Tibial nerve (tissue), 4 donors: Measurements from ENCODE around the gene GNG2. TPM values are rescaled to one million over a fixed set of nuclear protein-coding genes. Genes with fewer than 3 reads are reported as not detected.

ENCODE experiments used
- DNase-seq, 2 donors: peaks; one replicate each; pipeline ENCODE4 v3.0.0-alpha.2; 2019; ENCODE audit warnings: low spot score in 2 of 2
- H3K27ac ChIP-seq, 4 donors: fragments of 200-600 bp; sonication (generic) in 3 of 4; one replicate each; pipeline ENCODE4 v1.5.1; 2017 to 2019; ENCODE audit warnings: mild to moderate bottlenecking in 1 of 4
- H3K27me3 ChIP-seq, 2 donors: fragments of 200-600 bp; sonication (generic) in 1 of 2; one replicate each; pipeline versions ENCODE4 v1.5.1 to v1.6.0; 2017 to 2019
- H3K36me3 ChIP-seq, 3 donors: fragments of 200-600 bp; sonication (generic); one replicate each; pipeline ENCODE4 v1.5.1; 2018 to 2019
- H3K4me1 ChIP-seq, 4 donors: fragments of 200-600 bp; sonication (generic) in 3 of 4; one replicate each; pipeline ENCODE4 v1.5.1; 2017 to 2019
- H3K4me3 ChIP-seq, 4 donors: fragments of 200-600 bp; sonication (generic) in 3 of 4; one replicate each; pipeline ENCODE4 v1.5.1; 2017 to 2019; ENCODE audit warnings: mild to moderate bottlenecking in 1 of 4, moderate library complexity in 1 of 4
- H3K9me3 ChIP-seq, 4 donors: fragments of 200-600 bp; sonication (generic) in 3 of 4; one replicate each; pipeline ENCODE4 v1.5.1; 2017 to 2019
- EP300 ChIP-seq, 2 donors: sonication (generic); formaldehyde crosslinking; IDR thresholded peaks; one replicate each; pipeline ENCODE4 v1.6.1; 2017; ENCODE audit warnings: antibody characterized with exemption in 2 of 2, mild to moderate bottlenecking in 1 of 2
- POLR2A ChIP-seq, 2 donors: fragments of 450-650 bp; IDR thresholded peaks; one replicate each; pipeline ENCODE4 v1.6.1; 2017; ENCODE audit warnings: antibody characterized with exemption in 2 of 2, mild to moderate bottlenecking in 2 of 2, moderate library complexity in 2 of 2
- WGBS, 2 donors: methylation state at CpG; one replicate each; pipeline ENCODE4 v1.1.5; 2018; 5-methylcytosine and 5-hydroxymethylcytosine counted together
- total RNA-seq, 4 donors: library from RNA; depleted of rRNA; stranded (reverse); fragments of >200 nt; gene quantifications; one replicate each; pipeline ENCODE4 v1.1.0, GENCODE V29; 2016
- TF ChIP-seq, protein P1 (sequence below), 5 experiments: fragments of 200-600 bp in 3 of 5; fragments of 450-650 bp in 2 of 5; sonication (generic) in 3 of 5; IDR thresholded peaks; one replicate each; pipeline ENCODE4 v1.5.1; 2016 to 2019; ENCODE audit warnings: antibody characterized with exemption in 5 of 5, mild to moderate bottlenecking in 3 of 5, moderate library complexity in 2 of 5

GNG2 gene
- total RNA-seq, 4 donors from 2014 or later, result 54.3 to 121 (median 73.3) TPM

DNA sequence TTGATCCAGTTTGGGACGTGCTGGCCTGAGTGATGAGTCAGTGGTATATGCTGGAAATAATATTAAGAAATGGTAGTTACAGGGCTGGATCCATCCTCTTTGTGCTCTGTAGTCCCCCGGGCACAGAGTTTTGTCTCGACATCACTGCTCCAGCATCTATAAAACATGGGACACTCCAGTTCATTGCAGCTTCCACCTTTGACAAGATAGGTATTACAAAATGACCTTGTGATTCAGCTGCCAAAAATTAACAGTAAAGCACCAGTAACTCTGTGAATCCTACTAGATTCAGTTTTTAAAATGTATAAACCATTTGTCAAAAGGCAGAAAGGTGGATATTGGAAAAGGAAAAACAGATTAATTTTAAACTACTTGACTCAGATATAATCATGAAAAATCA lies 14.6 kb upstream of the GNG2 start:
- DNase-seq, result no peak
- Histone ChIP-seq H3K4me3 (no peak overlapping the region), H3K36me3 (no peaks in the 10 kb centered on the region), H3K27ac (no peak overlapping the region), H3K9me3 (no peaks in the 10 kb centered on the region), H3K4me1 (peaks cover 0 to 11% (median 7%) of the 10 kb centered on the region in 4 donors), H3K27me3 (no peaks in the 10 kb centered on the region)
- TF ChIP-seq POLR2A (IDR thresholded peaks at IDR 0.05) (no peak), EP300 (IDR thresholded peaks at IDR 0.05) (no peak)
- TF ChIP-seq, protein P1, sequence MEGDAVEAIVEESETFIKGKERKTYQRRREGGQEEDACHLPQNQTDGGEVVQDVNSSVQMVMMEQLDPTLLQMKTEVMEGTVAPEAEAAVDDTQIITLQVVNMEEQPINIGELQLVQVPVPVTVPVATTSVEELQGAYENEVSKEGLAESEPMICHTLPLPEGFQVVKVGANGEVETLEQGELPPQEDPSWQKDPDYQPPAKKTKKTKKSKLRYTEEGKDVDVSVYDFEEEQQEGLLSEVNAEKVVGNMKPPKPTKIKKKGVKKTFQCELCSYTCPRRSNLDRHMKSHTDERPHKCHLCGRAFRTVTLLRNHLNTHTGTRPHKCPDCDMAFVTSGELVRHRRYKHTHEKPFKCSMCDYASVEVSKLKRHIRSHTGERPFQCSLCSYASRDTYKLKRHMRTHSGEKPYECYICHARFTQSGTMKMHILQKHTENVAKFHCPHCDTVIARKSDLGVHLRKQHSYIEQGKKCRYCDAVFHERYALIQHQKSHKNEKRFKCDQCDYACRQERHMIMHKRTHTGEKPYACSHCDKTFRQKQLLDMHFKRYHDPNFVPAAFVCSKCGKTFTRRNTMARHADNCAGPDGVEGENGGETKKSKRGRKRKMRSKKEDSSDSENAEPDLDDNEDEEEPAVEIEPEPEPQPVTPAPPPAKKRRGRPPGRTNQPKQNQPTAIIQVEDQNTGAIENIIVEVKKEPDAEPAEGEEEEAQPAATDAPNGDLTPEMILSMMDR (IDR thresholded peaks at IDR 0.05), result no peak
- WGBS, 2 donors, result 88 to 90% methylated on average over 3 of the region's 3 CpGs

DNA sequence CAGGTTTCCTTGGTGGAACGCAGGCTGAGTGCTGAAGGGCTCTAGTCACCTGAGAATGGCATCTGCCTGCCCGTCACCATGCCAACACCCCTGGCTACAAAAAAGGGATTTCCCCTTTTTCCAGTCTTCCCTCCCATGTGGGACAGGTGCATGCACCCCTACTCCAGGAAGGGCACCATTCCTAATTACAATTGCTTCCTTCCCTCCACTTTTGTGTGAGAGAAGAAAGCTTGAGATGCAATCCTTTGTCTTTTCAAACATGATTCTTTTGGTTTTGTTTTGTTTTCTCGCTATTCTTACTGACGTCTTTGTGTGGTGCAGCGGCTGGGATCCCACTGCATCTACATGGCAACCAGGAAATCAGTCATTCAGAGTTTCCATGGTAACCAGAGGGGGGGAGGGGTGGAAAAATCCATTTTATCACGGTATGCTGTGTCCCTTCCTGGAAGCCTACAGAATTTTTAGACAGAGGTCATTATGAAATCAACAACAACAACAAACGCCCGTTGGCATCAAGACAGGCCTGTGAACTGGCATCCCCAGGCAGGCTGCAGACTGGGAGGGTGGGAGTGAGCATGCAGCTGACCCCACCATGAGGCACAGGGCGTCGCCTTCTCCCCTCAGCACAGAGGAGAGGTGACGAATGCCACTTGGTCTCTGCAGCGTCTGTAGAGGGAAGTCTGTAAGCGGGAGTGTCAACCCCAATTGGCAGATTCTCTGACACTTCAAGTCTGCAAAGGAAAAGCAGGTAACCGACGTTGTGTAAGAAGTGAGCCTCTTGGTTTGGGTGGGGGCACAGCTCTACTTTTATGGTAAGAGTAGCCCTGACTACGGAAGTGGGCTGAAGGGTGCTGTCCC lies 13.6 kb upstream of the GNG2 start:
- H3K36me3 ChIP-seq, result no peaks in the 10 kb centered on the region
- no peaks in the 10 kb centered on the region for H3K9me3 ChIP-seq
- DNase-seq, result peak in 1 of 2 donors; percentile 59
- H3K4me1 ChIP-seq, result peaks cover 0 to 11% (median 7%) of the 10 kb centered on the region in 4 donors
- H3K27ac ChIP-seq, result peak overlapping the region in 3 of 4 donors; percentile 50 to 80 (median 77)
- peak overlapping the region in 3 of 4 donors; percentile 4 to 27 (median 27) for H3K4me3 ChIP-seq
- no peak for TF ChIP-seq POLR2A (IDR thresholded peaks at IDR 0.05)
- peak in 1 of 2 donors; percentile 18 for TF ChIP-seq EP300 (IDR thresholded peaks at IDR 0.05)
- TF ChIP-seq, protein P1 (IDR thresholded peaks at IDR 0.05), result no peak
- 31 to 34% methylated on average over 16 of the region's 16 CpGs for WGBS, 2 donors
- no peaks in the 10 kb centered on the region for H3K27me3 ChIP-seq

DNA sequence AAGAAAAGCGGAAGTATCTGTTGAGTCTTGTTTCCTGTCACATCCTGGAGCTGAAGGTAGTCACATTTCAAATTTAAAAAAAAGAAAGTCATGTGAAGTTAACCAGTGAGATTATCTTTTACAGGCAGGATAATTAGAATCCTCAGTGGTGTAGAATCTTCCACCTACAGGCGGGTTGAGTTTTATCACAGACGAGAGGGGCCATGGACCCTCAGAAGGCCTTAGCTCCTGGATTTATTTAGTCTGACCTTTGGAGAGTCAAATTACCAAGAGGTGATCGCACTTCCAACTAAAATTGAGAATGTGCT lies 13.0 kb upstream of the GNG2 start:
- Histone ChIP-seq H3K36me3 (no peaks in the 10 kb centered on the region), H3K27ac (peak overlapping the region in 3 of 4 donors; percentile 50 to 77 (median 59)), H3K4me1 (peaks cover 0 to 11% (median 7%) of the 10 kb centered on the region in 4 donors), H3K4me3 (peak overlapping the region in 1 of 4 donors; percentile 27), H3K9me3 (no peaks in the 10 kb centered on the region), H3K27me3 (no peaks in the 10 kb centered on the region)
- DNase-seq, result no peak
- 83 to 89% methylated on average over 4 of the region's 4 CpGs for WGBS, 2 donors
- TF ChIP-seq, protein P1 (IDR thresholded peaks at IDR 0.05), result no peak
- TF ChIP-seq POLR2A (IDR thresholded peaks at IDR 0.05), result no peak
- TF ChIP-seq EP300 (IDR thresholded peaks at IDR 0.05), result no peak

DNA sequence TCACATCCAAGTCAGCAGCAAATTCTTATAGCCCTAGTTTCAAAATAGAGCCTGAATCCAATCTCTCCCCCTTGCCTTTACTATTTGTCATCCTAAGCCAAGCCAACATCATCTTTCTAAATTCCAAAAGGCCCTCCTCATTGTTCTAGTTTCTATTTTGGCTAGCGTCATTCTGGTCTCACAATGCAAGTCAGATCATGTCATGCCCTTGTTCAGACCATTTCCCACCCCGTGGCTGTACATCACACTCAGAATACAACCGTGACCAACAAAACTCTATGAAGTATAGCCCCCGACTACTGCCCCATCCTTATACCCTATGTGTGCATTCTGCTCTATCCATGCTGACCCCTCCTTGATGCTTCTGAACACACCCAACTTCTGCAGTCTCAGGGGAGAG lies 12.3 kb upstream of the GNG2 start:
- 86 to 89% methylated on average over 4 of the region's 4 CpGs for WGBS, 2 donors
- H3K27me3 ChIP-seq, result no peaks in the 10 kb centered on the region

DNA sequence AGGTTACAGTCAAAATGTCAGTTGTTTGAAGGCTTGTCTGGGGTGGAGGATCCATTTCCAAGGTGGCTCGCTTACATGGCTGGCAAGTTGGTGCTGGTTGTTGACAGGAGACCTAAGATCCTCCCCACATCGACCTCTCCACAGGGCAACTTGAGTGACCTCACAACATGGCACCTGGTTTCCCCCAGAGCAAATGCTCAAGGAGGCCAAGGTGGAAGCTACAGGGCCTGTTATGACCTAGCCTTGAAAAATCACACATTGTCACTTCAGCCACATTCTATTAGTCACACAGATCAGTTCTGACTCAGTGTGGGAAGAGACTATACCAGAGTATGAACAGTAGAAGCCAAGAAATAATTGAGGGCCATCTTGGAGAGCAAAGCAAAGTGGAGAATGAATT lies 11.3 kb upstream of the GNG2 start:
- TF ChIP-seq, protein P1 (IDR thresholded peaks at IDR 0.05), result no peak
- TF ChIP-seq POLR2A (IDR thresholded peaks at IDR 0.05), result no peak
- no peak for TF ChIP-seq EP300 (IDR thresholded peaks at IDR 0.05)
- no peak for DNase-seq
- WGBS, 2 donors, result 82 to 96% methylated on average over 2 of the region's 2 CpGs
- H3K27ac ChIP-seq, result no peak overlapping the region
- no peaks in the 10 kb centered on the region for H3K9me3 ChIP-seq
- peaks cover 0 to 11% (median 8%) of the 10 kb centered on the region in 4 donors for H3K4me1 ChIP-seq
- no peak overlapping the region for H3K4me3 ChIP-seq
- no peaks in the 10 kb centered on the region for H3K36me3 ChIP-seq
- H3K27me3 ChIP-seq, result no peaks in the 10 kb centered on the region

More for the DNA sequence above, 12.3 kb upstream of the GNG2 start:
- no peaks in the 10 kb centered on the region for H3K36me3 ChIP-seq
- H3K9me3 ChIP-seq, result no peaks in the 10 kb centered on the region
- TF ChIP-seq, protein P1 (IDR thresholded peaks at IDR 0.05), result no peak
- TF ChIP-seq EP300 (IDR thresholded peaks at IDR 0.05) (no peak), POLR2A (IDR thresholded peaks at IDR 0.05) (no peak)
- H3K4me3 ChIP-seq, result no peak overlapping the region
- peaks cover 0 to 11% (median 7%) of the 10 kb centered on the region in 4 donors for H3K4me1 ChIP-seq
- H3K27ac ChIP-seq, result peak overlapping the region in 1 of 4 donors; percentile 35
- DNase-seq, result no peak
